T-cell (primary cell): ENCODE data around the gene AMFR. TPM values are rescaled to one million over a fixed set of nuclear protein-coding genes. Genes with fewer than 3 reads are reported as not detected.

Experiments
- ATAC-seq, 4 experiments: fragments of 200-7000 bp in 3 of 4; fragments of 150-1000 bp in 1 of 4; cut with Tn5 transposase; replicated peaks in 1 of 4; 1 replicate in 3 of 4; 2 replicates in 1 of 4; pipeline ENCODE4 v1.10.0; 2021; ENCODE audit warnings: moderate library complexity in 3 of 4, mild to moderate bottlenecking in 2 of 4, moderate number of reproducible peaks in 1 of 4
- CTCF ChIA-PET, 2 donors: fragments of 300-600 bp; sonication (Branson Sonifier 250); formaldehyde crosslinking; loops; one replicate each; lab custom pipeline; 2022; ENCODE audit warnings: antibody characterized with exemption in 2 of 2; lab: Charles Lee
- POLR2A ChIA-PET, 2 donors: fragments of 300-600 bp; sonication (Branson Sonifier 250); formaldehyde crosslinking; loops; one replicate each; lab custom pipeline; 2022; ENCODE audit warnings: antibody characterized with exemption in 2 of 2; lab: Charles Lee
- DNase-seq, 35 experiments: peaks; one replicate each; pipeline versions ENCODE4 v3.0.0 to v3.0.0-alpha.2; 2013 to 2023
- H3K27ac ChIP-seq: one replicate; pipeline ENCODE4 v1.5.1; 2013; ENCODE audit warnings: low read length
- H3K27me3 ChIP-seq, 2 experiments: replicated peaks in 1 of 2; 1 replicate in 1 of 2; 2 replicates in 1 of 2; pipeline versions ENCODE4 v1.6.1 to v1.7.0; 2013; ENCODE audit warnings: low read length in 1 of 2, mixed read lengths in 1 of 2; ENCODE audit not compliant: control insufficient read depth in 2 of 2, insufficient read depth in 2 of 2; ENCODE audit errors: extremely low read depth in 1 of 2
- H3K36me3 ChIP-seq, 2 donors: 1 replicate in 1 of 2; 2 replicates in 1 of 2; pipeline versions ENCODE4 v1.6.1 to v1.7.0; 2013; ENCODE audit warnings: low read length in 1 of 2; ENCODE audit not compliant: control insufficient read depth in 2 of 2, insufficient read depth in 1 of 2; ENCODE audit errors: extremely low read depth in 1 of 2
- H3K4me1 ChIP-seq, 2 experiments: 1 replicate in 1 of 2; 2 replicates in 1 of 2; pipeline versions ENCODE4 v1.6.1 to v1.7.0; 2013; ENCODE audit warnings: low read length in 2 of 2, mixed read lengths in 1 of 2; ENCODE audit not compliant: insufficient read depth in 2 of 2, control insufficient read depth in 1 of 2; ENCODE audit errors: extremely low read depth in 1 of 2
- H3K4me3 ChIP-seq, 2 donors: 1 replicate in 1 of 2; 2 replicates in 1 of 2; pipeline versions ENCODE4 v1.5.1 to v1.7.0; 2013; ENCODE audit warnings: mild to moderate bottlenecking in 2 of 2, low read length in 1 of 2, moderate library complexity in 1 of 2; ENCODE audit not compliant: control insufficient read depth in 1 of 2; ENCODE audit errors: extremely low read depth in 1 of 2
- H3K9me3 ChIP-seq: 2 replicates; pipeline ENCODE4 v1.7.0; 2013
- H3K27ac Mint-ChIP-seq, 2 donors: one replicate each; pipeline ENCODE4 v1.8.0; 2020 to 2021; ENCODE audit warnings: mild to moderate bottlenecking in 2 of 2, mixed read lengths in 2 of 2
- H3K27me3 Mint-ChIP-seq, 2 donors: one replicate each; pipeline ENCODE4 v1.8.0; 2021 to 2022; ENCODE audit warnings: mixed read lengths in 2 of 2
- H3K36me3 Mint-ChIP-seq: one replicate; pipeline ENCODE4 v1.8.0; 2021; ENCODE audit warnings: mixed read lengths
- H3K4me1 Mint-ChIP-seq, 3 donors: one replicate each; pipeline ENCODE4 v1.8.0; 2020 to 2022; ENCODE audit warnings: mixed read lengths in 3 of 3, mild to moderate bottlenecking in 1 of 3
- H3K4me3 Mint-ChIP-seq, 3 donors: one replicate each; pipeline ENCODE4 v1.8.0; 2020 to 2022; ENCODE audit warnings: mild to moderate bottlenecking in 3 of 3, mixed read lengths in 3 of 3, moderate library complexity in 3 of 3
- H3K9me3 Mint-ChIP-seq, 3 donors: one replicate each; pipeline ENCODE4 v1.8.0; 2020 to 2022; ENCODE audit warnings: mixed read lengths in 3 of 3
- WGBS: methylation state at CpG from one replicate; pipeline ENCODE4 v1.1.5; 2013; ENCODE audit warnings: missing lambda C conversion rate; ENCODE audit not compliant: insufficient coverage; 5-methylcytosine and 5-hydroxymethylcytosine counted together
- total RNA-seq, 35 experiments: library from RNA in 6 of 35; stranded (reverse) in 6 of 35; fragments of 120-200 nt in 1 of 35; gene quantifications; one replicate each; pipeline versions ENCODE4 v1.2.1 to v1.2.4 and lab custom pipeline; 2013 to 2026

The AMFR gene
- total RNA-seq, 5 donors from 2014 or later (not counting 1 experiment from before 2014, with no cell fraction given) = 60.4 to 71.9 (median 68.4) TPM

- no peaks in the 10 kb centered on the region for H3K4me1 ChIP-seq
- H3K27ac Mint-ChIP-seq = no peak overlapping the region
- ChIA-PET CTCF (no interaction called here), POLR2A (interaction anchor here in 1 of 2 donors (0.6 to 0.7 kb wide), 2 partner anchors 438 to 596 kb away, joined by 5 to 14 read pairs; no protein-coding TSS in a partner anchor)
- ATAC-seq (no peak), DNase-seq (no peak)
- no peaks in the 10 kb centered on the region for H3K9me3 Mint-ChIP-seq
- peaks cover 5 to 74% of the 10 kb centered on the region in 2 donors for H3K36me3 ChIP-seq
- peaks cover under 1 to 8% (median 6%) of the 10 kb centered on the region in 3 donors for H3K4me1 Mint-ChIP-seq
- H3K27ac ChIP-seq = no peak overlapping the region
- H3K9me3 ChIP-seq = no peaks in the 10 kb centered on the region
- H3K27me3 Mint-ChIP-seq = no peaks in the 10 kb centered on the region
- WGBS = 100% methylated on average over 3 of the region's 6 CpGs
- peaks cover 63% of the 10 kb centered on the region for H3K36me3 Mint-ChIP-seq
- H3K4me3 Mint-ChIP-seq = no peak overlapping the region
- H3K27me3 ChIP-seq = no peaks in the 10 kb centered on the region
- no peak overlapping the region for H3K4me3 ChIP-seq
Measured at GRCh38 chr16:56463153-56463552, 37.8 kb upstream of the AMFR start.

GRCh38 chr16:56462064-56462796 is 36.9 kb upstream of the AMFR start:
- whole genome bisulfite sequencing = no CpG with 5 or more reads among the region's 3 CpGs
- peak overlapping the region in 1 of 2 donors; percentile 34 for H3K27ac Mint-ChIP-seq
- Histone ChIP-seq H3K4me3 (no peak overlapping the region), H3K36me3 (peaks cover 6 to 71% of the 10 kb centered on the region in 2 donors), H3K9me3 (no peaks in the 10 kb centered on the region), H3K4me1 (no peaks in the 10 kb centered on the region), H3K27ac (no peak overlapping the region), H3K27me3 (no peaks in the 10 kb centered on the region)
- DNase-seq (no peak), ATAC-seq (no peak)
- H3K9me3 Mint-ChIP-seq = no peaks in the 10 kb centered on the region
- H3K4me1 Mint-ChIP-seq = peaks cover 4 to 12% (median 6%) of the 10 kb centered on the region in 3 donors
- H3K36me3 Mint-ChIP-seq = peaks cover 62% of the 10 kb centered on the region
- ChIA-PET POLR2A (no interaction called here), CTCF (no interaction called here)
- H3K4me3 Mint-ChIP-seq = no peak overlapping the region
- no peaks in the 10 kb centered on the region for H3K27me3 Mint-ChIP-seq

GRCh38 chr16:56460101-56460500 is 34.8 kb upstream of the AMFR start:
- H3K4me3 Mint-ChIP-seq = no peak overlapping the region

GRCh38 chr16:56457927-56458470 is 32.7 kb upstream of the AMFR start:
- no peak overlapping the region for H3K27ac Mint-ChIP-seq

More at GRCh38 chr16:56460101-56460500, 34.8 kb upstream of the AMFR start:
- no peak overlapping the region for H3K4me3 ChIP-seq
- no peak overlapping the region for H3K27ac Mint-ChIP-seq
- H3K36me3 ChIP-seq = peaks cover 6 to 72% of the 10 kb centered on the region in 2 donors
- CTCF ChIA-PET = interaction anchor here in 1 of 2 donors (0.6 kb wide), 1 partner anchor 11 kb away, joined by 4 read pairs; no protein-coding TSS in a partner anchor
- no peaks in the 10 kb centered on the region for H3K9me3 Mint-ChIP-seq
- no peaks in the 10 kb centered on the region for H3K27me3 Mint-ChIP-seq
- H3K9me3 ChIP-seq = no peaks in the 10 kb centered on the region
- ATAC-seq = no peak
- H3K4me1 ChIP-seq = no peaks in the 10 kb centered on the region
- WGBS = 100% methylated on average over 2 of the region's 2 CpGs
- peaks cover 64% of the 10 kb centered on the region for H3K36me3 Mint-ChIP-seq
- H3K27me3 ChIP-seq = no peaks in the 10 kb centered on the region
- no peak for DNase-seq
- no peak overlapping the region for H3K27ac ChIP-seq
- H3K4me1 Mint-ChIP-seq = peaks cover 8 to 15% (median 12%) of the 10 kb centered on the region in 3 donors
- POLR2A ChIA-PET = interaction anchor here in 1 of 2 donors (0.6 kb wide), 1 partner anchor 9 kb away, joined by 3 read pairs; the partner anchor contains the start of genes NUDT21 and OGFOD1

GRCh38 chr16:56451753-56452689 is 26.7 kb upstream of the AMFR start:
- Mint-ChIP-seq H3K4me1 (peaks cover 57 to 65% (median 60%) of the 10 kb centered on the region in 3 donors), H3K36me3 (peaks cover 38% of the 10 kb centered on the region)
- DNase-seq = peak in 2 of 35 experiments; percentile 3 to 17

More at GRCh38 chr16:56457927-56458470, 32.7 kb upstream of the AMFR start:
- Histone ChIP-seq H3K9me3 (no peaks in the 10 kb centered on the region), H3K36me3 (peaks cover 12 to 68% of the 10 kb centered on the region in 2 donors), H3K27ac (no peak overlapping the region), H3K4me1 (no peaks in the 10 kb centered on the region), H3K4me3 (no peak overlapping the region), H3K27me3 (no peaks in the 10 kb centered on the region)
- Mint-ChIP-seq H3K9me3 (no peaks in the 10 kb centered on the region), H3K4me3 (no peak overlapping the region), H3K36me3 (peaks cover 68% of the 10 kb centered on the region), H3K27me3 (no peaks in the 10 kb centered on the region), H3K4me1 (peaks cover 16 to 21% (median 18%) of the 10 kb centered on the region in 3 donors)
- ChIA-PET CTCF (no interaction called here), POLR2A (no interaction called here)
- DNase-seq (no peak), ATAC-seq (no peak)
- WGBS = 95% methylated on average over 5 of the region's 6 CpGs

More at GRCh38 chr16:56451753-56452689, 26.7 kb upstream of the AMFR start:
- H3K4me3 ChIP-seq = peak overlapping the region; percentile 87 to 96
- POLR2A ChIA-PET = interaction anchor here (0.5 to 1.0 kb wide), 6 partner anchors 8 to 718 kb away, joined by 3 to 6 read pairs (median 4); no protein-coding TSS in a partner anchor
- peak overlapping the region; percentile 54 for H3K27ac ChIP-seq
- peaks cover 9 to 35% of the 10 kb centered on the region in 2 donors for H3K36me3 ChIP-seq
- peak overlapping the region; percentile 94 to 95 for H3K27ac Mint-ChIP-seq
- no peaks in the 10 kb centered on the region for H3K9me3 ChIP-seq
- H3K4me1 ChIP-seq = peaks cover 21 to 24% of the 10 kb centered on the region in 2 experiments
- WGBS = 11% methylated on average over 20 of the region's 31 CpGs
- no peaks in the 10 kb centered on the region for H3K27me3 Mint-ChIP-seq
- CTCF ChIA-PET = interaction anchor here in 1 of 2 donors (0.8 to 1.5 kb wide), 4 partner anchors 26 to 537 kb away, joined by 3 to 4 read pairs (median 3); partner anchors contain the start of gene NLRC5
- H3K4me3 Mint-ChIP-seq = peak overlapping the region; percentile 94 to 98 (median 94)
- H3K27me3 ChIP-seq = no peaks in the 10 kb centered on the region
- H3K9me3 Mint-ChIP-seq = no peaks in the 10 kb centered on the region
- ATAC-seq = peak; percentile 34 to 49 (median 41)
